GM20000 (cell line): ENCODE measurements around the gene PEMT.

Experiments used
- DNase-seq: peaks from one replicate; pipeline ENCODE4 v3.0.0; 2012; ENCODE audit warnings: low spot score
- TF ChIP-seq, protein P1 (sequence below): IDR thresholded peaks from 2 replicates; pipeline ENCODE4 v1.5.1; 2012; ENCODE audit warnings: mild to moderate bottlenecking, control low read depth; ENCODE audit errors: extremely low read depth, missing control alignments

PEMT gene

GRCh38 chr17:17511293-17511741, 80.2 kb downstream of the PEMT start:
- DNase-seq: no peak
- TF ChIP-seq, protein P1, sequence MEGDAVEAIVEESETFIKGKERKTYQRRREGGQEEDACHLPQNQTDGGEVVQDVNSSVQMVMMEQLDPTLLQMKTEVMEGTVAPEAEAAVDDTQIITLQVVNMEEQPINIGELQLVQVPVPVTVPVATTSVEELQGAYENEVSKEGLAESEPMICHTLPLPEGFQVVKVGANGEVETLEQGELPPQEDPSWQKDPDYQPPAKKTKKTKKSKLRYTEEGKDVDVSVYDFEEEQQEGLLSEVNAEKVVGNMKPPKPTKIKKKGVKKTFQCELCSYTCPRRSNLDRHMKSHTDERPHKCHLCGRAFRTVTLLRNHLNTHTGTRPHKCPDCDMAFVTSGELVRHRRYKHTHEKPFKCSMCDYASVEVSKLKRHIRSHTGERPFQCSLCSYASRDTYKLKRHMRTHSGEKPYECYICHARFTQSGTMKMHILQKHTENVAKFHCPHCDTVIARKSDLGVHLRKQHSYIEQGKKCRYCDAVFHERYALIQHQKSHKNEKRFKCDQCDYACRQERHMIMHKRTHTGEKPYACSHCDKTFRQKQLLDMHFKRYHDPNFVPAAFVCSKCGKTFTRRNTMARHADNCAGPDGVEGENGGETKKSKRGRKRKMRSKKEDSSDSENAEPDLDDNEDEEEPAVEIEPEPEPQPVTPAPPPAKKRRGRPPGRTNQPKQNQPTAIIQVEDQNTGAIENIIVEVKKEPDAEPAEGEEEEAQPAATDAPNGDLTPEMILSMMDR: no peak

DNA sequence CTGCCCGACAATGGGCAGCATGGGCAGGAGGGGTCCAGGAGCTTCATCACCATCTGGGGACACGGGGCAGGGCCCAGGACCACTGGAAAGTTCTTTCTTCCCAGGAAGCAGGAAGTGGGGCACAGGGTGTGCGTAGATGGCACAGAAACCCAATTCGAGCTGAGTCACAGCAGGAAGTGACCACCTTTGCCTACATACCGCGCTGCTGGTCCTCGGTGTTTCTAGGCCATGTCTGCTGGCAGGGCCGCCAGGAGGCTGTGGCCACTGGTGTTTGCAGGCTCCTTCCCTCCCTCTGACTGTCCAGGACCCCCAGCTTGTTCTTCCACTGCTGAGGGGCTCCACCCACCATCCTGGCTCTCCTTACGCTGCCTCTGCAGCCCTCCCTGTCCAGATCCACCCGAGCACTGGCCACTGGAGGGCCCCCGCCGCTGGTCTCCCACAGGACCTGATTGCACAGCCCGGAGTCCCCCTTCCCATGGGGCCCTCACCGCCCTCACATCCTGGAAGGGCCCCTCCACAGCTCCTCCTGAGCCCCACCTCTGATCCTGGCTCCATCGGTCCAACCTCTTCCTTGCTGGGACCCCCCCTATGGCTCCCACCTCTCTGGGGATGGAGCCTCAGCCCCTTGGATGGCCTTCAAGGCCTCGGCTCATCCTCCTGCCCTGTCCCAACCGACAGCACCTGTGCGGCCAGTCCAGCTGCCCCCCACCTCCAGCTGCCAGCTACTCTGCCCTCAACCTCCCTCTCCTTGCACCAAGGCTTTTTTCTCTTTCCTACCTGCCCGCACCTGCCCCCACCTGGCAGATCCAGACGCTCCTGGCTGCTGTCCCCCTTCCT, 80.8 kb downstream of the PEMT start:
- TF ChIP-seq, protein P1: no peak
- DNase-seq: no peak

DNA sequence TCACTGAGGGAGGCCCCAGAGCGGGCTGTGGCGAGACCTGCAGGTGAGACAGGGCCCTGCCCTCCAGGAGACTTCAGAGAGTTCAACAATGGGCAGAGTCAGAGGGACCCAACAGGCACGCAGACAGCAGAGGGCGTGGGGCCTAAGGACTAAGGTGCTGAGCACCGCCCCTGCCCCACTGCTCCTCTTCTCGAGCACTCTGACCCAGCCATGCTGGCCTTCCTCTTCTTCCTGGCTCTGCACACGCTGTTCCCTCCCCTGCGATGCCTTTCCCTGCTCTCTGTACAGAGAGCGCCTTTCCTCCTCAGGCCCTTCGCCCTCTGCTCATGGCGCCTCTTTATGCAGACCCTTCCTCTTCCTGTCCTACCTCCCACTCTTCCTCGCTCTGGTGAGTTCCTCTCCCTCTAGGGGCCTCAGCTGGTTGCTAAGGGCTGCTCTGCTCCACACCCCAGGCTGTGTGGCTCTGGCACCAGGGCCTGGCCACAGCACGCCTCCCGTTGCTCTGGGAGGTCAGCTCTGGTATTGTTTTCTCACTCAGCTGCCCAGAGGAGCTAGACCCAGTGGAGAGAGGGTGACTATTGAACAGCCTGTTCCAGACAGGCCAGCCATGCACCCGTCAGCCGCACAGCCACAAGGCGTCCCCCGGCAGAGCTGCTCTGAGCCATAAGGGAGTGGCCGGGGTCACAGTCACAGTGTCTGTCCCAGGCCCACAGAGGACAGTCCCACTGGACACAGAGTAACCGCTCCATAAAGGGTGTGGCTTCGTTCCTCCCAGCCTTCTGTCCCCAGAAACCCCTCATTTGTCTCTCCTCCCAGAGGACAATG, 81.7 kb downstream of the PEMT start:
- TF ChIP-seq, protein P1: no peak
- DNase-seq: no peak

DNA sequence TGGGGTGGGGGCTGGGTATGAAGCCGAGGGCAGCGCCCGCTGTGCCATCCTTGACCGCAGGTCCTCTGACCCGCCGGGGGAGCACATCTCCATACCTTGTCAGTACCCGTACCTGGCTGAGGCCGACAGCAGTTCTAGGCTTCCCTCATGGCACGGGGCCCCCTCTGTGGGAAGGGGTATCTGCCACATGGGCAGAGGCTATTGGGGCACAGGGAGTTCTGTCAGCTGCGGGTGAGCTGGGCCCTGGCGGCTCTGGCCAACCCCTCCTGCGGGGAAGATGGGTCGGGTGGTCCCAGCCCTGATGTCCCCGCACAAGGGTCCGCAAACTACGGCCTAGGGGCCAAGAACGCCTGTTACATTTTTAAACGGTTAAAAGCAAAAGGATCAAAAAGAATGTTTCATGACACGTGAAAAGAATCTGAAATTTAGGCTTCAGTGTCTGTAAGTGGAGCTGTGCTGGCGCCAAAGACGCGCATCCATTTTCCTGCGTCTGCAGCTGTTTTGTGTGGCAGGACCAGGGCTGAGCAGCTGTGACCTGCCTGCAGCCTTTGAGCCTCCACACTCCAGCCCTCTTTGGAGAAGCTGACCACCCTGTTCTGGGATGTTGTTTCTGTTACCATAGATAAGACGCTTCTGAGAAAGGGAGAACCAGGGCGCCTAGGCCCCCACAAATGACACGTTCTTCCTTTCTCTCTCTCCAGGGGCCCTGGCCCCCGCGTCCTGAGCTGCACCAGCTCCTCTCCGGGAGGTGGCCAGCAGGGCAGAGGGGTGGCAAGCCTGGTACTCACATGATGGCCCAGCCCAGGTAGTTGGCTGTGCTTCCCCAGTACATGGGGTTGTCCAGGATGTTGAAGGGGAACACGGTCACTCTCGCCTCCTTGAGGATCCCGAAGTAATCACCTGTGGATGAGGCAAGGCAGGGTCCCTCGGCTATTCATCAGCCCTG, 82.6 kb downstream of the PEMT start:
- no peak for DNase-seq
- TF ChIP-seq, protein P1: no peak

GRCh38 chr17:17508019-17508535, 83.4 kb downstream of the PEMT start:
- TF ChIP-seq, protein P1: no peak
- no peak for DNase-seq

DNA sequence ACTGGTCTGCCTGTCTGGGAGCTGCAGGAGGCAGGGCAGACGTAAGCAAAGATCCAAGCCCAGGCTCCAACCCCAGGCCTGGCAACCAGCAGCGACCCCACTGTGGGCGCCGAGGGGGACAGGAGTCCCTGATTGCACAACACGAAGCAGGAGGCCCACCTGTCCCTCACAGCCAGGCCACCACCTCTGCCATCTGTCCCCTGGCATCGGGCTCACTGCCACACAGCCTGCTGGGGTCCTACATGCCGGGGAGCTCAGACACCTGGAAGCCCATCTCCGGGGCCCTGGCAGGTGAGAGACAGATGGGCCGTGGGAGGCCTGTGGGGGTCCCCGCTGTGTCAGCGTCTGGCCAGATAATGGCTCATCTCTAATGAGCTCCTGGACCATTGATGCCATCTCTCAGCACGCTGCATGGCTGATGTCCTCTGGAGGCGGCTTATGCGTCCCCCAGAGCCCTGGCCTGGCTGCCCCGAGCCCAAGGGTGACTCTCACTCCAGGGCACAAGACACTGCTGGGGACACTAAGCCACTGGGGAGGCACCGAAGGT, 84.0 kb downstream of the PEMT start:
- TF ChIP-seq, protein P1: no peak
- DNase-seq: no peak
